Coronary artery (tissue), 2 donors: ENCODE results near the gene GRN.

ENCODE experiments used
- DNase-seq: peaks from one replicate; pipeline ENCODE4 v3.0.0-alpha.2; 2017; ENCODE audit warnings: low spot score
- H3K27ac ChIP-seq, 2 donors: fragments of 200-600 bp; sonication (generic); one replicate each; pipeline ENCODE4 v1.5.1; 2016 to 2019
- H3K4me3 ChIP-seq: fragments of 200-600 bp; sonication (generic); 2 replicates; pipeline ENCODE4 v1.5.1; 2016; ENCODE audit warnings: mild to moderate bottlenecking, moderate library complexity
- CTCF ChIP-seq: fragments of 200-600 bp; sonication (generic); IDR thresholded peaks from one replicate; pipeline ENCODE4 v1.5.1; 2019; ENCODE audit warnings: antibody characterized with exemption

GRN gene

DNA sequence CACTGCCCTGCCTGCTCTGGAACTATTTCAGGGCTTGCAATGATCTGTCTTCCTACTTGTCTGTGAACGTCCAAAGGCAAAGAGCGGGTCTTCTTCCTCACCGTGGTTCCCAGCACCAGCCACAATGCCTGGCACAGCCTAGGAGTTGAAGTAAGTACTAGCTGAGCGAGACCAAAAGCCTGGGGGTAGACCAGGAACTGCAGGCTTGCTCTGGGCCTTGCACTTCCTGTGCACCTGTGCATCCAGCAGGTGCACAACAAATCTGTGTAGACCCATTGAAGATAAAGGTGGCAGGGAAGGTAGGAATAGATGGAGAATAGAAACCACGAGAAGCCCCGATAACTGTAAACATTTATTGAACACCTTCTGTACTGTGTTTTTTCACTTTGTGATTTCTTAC is 13.9 kb downstream of the GRN start:
- H3K27ac ChIP-seq, result no peak overlapping the region
- TF ChIP-seq CTCF, result no peak
- H3K4me3 ChIP-seq, result no peak overlapping the region
- DNase-seq, result no peak

- H3K4me3 ChIP-seq, result no peak overlapping the region
- no peak for TF ChIP-seq CTCF
- no peak overlapping the region for H3K27ac ChIP-seq
- DNase-seq, result no peak
Measured at GRCh38 chr17:44359458-44360143, 14.5 kb downstream of the GRN start.

DNA sequence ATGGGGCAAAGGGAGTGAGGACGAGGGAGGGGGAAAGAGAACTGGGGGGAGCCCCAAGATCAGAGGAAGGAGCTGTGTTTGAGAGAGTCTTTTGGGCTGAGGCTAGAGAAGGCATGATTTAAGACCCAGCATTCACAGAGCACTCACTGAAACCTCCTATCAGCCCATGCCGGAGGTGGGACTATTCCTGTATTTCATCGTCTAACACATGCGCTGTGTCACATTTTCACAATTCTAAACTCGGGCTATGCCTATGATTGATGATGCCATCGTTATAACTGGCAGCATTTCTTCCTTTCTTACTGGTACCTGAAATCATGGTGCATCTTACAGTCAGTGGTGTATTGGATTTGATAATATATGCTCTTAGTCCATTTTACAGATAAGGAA is 15.0 kb downstream of the GRN start:
- no peak overlapping the region for H3K27ac ChIP-seq
- no peak for TF ChIP-seq CTCF
- H3K4me3 ChIP-seq, result no peak overlapping the region
- DNase-seq, result no peak

DNA sequence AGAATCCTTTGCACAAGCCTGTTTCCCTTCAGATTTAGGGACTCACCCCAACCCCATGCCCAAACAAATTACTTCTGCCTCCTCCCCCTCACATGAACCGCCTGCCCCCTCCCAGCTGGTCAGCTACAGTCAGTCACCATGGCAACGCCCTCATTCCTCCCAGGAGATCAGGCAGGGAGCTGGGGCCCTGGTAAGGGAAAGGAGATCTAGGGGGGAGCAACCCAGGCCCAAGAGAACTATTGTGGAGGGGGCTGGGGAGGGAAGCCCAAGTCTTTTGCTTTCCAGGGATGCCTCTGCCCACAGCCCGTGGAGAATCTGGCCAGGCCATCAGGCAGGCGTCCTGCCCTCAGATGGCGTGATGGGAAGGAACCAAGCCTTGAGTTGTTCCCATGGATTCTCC is 15.7 kb downstream of the GRN start:
- no peak overlapping the region for H3K4me3 ChIP-seq
- no peak overlapping the region for H3K27ac ChIP-seq
- TF ChIP-seq CTCF, result no peak
- no peak for DNase-seq

- TF ChIP-seq CTCF, result no peak
- Histone ChIP-seq H3K4me3 (no peak overlapping the region), H3K27ac (no peak overlapping the region)
- no peak for DNase-seq
Measured at GRCh38 chr17:44361292-44362260, 16.5 kb downstream of the GRN start.

DNA sequence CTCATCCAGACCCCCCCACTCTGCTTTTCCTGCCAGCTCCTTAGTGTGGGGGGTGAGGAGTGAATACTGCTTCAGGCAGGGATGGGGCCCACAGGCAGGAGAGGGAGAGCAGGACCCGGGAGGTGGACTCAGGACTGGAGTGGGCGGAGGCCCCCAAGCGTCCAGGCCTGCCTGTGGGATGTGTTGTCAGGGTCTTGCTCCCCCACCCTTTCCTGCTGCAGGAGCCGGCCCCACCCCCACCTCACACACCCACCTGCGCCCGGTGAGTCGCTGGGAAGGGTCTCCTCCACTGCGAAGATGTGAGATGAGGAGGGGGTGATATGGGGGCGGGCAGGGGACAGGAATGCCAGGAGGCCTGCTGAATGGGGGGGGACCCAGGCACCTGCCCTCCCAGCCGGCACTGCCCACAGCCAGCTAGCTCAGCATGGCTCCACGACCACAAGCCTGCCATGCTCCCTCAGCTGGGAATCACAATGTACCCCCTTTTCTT is 17.4 kb downstream of the GRN start:
- TF ChIP-seq CTCF, result no peak
- Histone ChIP-seq H3K27ac (no peak overlapping the region), H3K4me3 (peak overlapping the region; percentile 73)
- DNase-seq, result no peak
